G401 (cell line): ENCODE results near the gene ZNF493. TPM values are rescaled to one million over a fixed set of nuclear protein-coding genes. Genes with fewer than 3 reads are reported as not detected.

Experiments used
- DNase-seq: peaks from one replicate; pipeline ENCODE4 v3.0.0-alpha.2; 2015; ENCODE audit warnings: low spot score
- in situ Hi-C: cut with HindIII; loops from 2 replicates; pipeline ENCODE4 v1.10.0; 2016; ENCODE audit warnings: low sequenced_read_pairs, mixed read lengths
- total RNA-seq: library from RNA; depleted of rRNA; stranded (reverse); fragments of >200 nt; shearing (Covaris generic); gene quantifications from 2 replicates; pipeline ENCODE4 v1.2.3, GENCODE V29; 2014; rRNA removed

ZNF493 gene
- total RNA-seq, 1 experiment from 2014 or later, result 0.03 TPM

- in situ Hi-C loops, result no loop called here
- no peak for DNase-seq
These were observed 58.0 kb downstream of the ZNF493 start for GRCh38 chr19:21454901-21455300.

- in situ Hi-C loops, result no loop called here
- DNase-seq, result no peak
These were observed 63.8 kb downstream of the ZNF493 start for GRCh38 chr19:21460686-21461085.

GRCh38 chr19:21462540-21462939 lies 65.6 kb downstream of the ZNF493 start:
- DNase-seq, result no peak
- in situ Hi-C loops, result no loop called here

- DNase-seq, result peak; percentile 94
- in situ Hi-C loops, result no loop called here
These were observed 66.6 kb downstream of the ZNF493 start for GRCh38 chr19:21463449-21464105.

- no peak for DNase-seq
- in situ Hi-C loops, result no loop called here
These were observed 69.7 kb downstream of the ZNF493 start for GRCh38 chr19:21466627-21467026.

- no peak for DNase-seq
These were observed 71.9 kb downstream of the ZNF493 start for GRCh38 chr19:21468791-21469190.

GRCh38 chr19:21472507-21472906 lies 75.6 kb downstream of the ZNF493 start:
- no peak for DNase-seq
- in situ Hi-C loops, result no loop called here

More at GRCh38 chr19:21468791-21469190, 71.9 kb downstream of the ZNF493 start:
- in situ Hi-C loops, result no loop called here

- peak; percentile 82 for DNase-seq
- in situ Hi-C loops, result no loop called here
These were observed 77.8 kb downstream of the ZNF493 start for GRCh38 chr19:21474671-21475181.

Other genes starting within 250 kb of the ZNF493 start
- 5.5 and 29.7 TPM in 2 replicates for gene ZNF708, start 67.7 kb upstream of the ZNF493 start, total RNA-seq
- gene ZNF738, start 38.1 kb upstream of the ZNF493 start, total RNA-seq, result 10.3 and 11.3 TPM in 2 replicates
- gene ZNF429, start 108.5 kb downstream of the ZNF493 start, total RNA-seq, result 11.8 and 27.3 TPM in 2 replicates